Activated naive CD4-positive, alpha-beta T cell treated with anti-CD3 and anti-CD28 coated beads, Interleukin-2, amount 10 ng/mL, durations not matched to agents 7 days and 5 days (primary cell): ENCODE results near the gene COL23A1.
"Not testable (repeated sequence)": the region's sequence is repeated elsewhere in the genome, so short reads cannot be mapped to it uniquely, and the experiment has no call there.

Experiments
- CTCF ChIA-PET: fragments of 350-600 bp; sonication (Branson Sonifier 250); formaldehyde crosslinking; loops from one replicate; lab custom pipeline; 2021; ENCODE audit warnings: antibody characterized with exemption; lab: Charles Lee
- DNase-seq: peaks from one replicate; pipeline ENCODE4 v3.0.0-alpha.2; 2020
- H3K27ac Mint-ChIP-seq: one replicate; pipeline ENCODE4 v1.8.0; 2021; ENCODE audit warnings: mild to moderate bottlenecking, moderate library complexity, mixed read lengths
- H3K27me3 Mint-ChIP-seq: one replicate; pipeline ENCODE4 v1.8.0; 2021; ENCODE audit warnings: mild to moderate bottlenecking, mixed read lengths
- H3K36me3 Mint-ChIP-seq: one replicate; pipeline ENCODE4 v1.8.0; 2021; ENCODE audit warnings: mixed read lengths
- H3K4me1 Mint-ChIP-seq: one replicate; pipeline ENCODE4 v1.8.0; 2021; ENCODE audit warnings: mixed read lengths
- H3K4me3 Mint-ChIP-seq: one replicate; pipeline ENCODE4 v1.8.0; 2021; ENCODE audit warnings: mild to moderate bottlenecking, moderate library complexity, mixed read lengths
- H3K9me3 Mint-ChIP-seq: one replicate; pipeline ENCODE4 v1.8.0; 2021; ENCODE audit warnings: mixed read lengths

Gene COL23A1

DNA sequence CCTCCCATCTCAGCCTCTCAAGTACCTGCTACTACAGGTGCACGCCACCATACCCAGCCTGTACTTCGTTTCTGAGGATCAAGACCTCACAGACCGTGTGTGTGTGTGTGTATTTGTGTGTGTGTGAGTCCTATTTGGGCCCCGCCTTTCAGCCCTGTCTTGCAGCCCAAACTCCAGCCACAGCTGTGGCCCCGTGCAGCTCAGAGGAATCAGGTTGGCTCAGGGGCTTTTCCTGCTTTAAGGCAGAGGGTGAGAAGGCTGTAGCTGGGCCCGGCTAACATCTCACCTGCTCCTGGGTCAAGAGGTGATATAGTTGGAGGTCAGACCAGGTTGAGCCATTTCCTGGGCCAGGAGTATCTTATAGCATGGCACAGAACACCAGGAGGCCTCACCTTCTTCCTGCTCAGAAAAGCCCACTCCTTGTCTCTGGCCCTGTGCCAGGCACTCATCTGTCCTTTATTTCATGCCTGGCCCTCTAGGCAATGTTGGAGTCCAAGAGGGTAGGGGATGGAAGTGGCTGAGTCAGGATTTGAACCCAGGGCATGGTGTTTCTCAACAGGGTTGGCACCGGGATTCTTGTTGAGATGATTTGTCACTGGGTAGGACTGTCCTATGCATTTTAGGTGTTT lies 356.0 kb downstream of the COL23A1 start:
- Mint-ChIP-seq H3K27me3 (no peaks in the 10 kb centered on the region), H3K27ac (peak overlapping the region; percentile 62), H3K36me3 (peaks cover 26% of the 10 kb centered on the region), H3K9me3 (no peaks in the 10 kb centered on the region), H3K4me1 (peaks cover 86% of the 10 kb centered on the region), H3K4me3 (peak overlapping the region; percentile 3)
- CTCF ChIA-PET: interaction anchor here (0.6 to 1.7 kb wide), 12 partner anchors 10 to 337 kb away, joined by 3 to 11 read pairs (median 4); no protein-coding TSS in a partner anchor
- no peak for DNase-seq

DNA sequence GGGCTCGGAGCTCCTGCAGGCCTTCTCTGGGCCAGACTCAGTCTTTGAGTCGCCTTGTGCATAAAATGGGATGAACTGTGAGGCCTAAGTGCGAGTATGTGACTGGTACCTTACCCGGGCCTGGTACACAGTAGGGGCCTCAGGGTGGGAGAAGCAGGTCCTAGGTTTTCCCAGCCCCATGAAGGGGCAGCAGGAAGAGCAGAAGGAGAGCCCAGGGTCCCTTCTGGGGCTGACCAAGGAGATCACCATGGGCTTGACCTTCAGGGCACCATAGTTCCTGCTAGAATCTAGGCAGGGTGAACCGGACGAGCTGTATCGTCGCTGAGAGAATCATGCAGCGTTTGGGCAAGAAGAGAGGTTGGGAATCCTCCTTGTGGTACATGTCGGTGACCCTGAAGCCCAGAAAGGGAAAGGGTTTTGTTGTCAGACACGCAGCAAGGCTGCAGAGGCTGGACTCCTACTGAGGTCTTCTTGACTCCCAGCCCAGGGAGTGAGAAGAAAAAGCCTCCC lies 357.2 kb downstream of the COL23A1 start:
- H3K36me3 Mint-ChIP-seq: peaks cover 36% of the 10 kb centered on the region
- DNase-seq: no peak
- H3K27me3 Mint-ChIP-seq: no peaks in the 10 kb centered on the region
- no peaks in the 10 kb centered on the region for H3K9me3 Mint-ChIP-seq
- peak overlapping the region; percentile 85 for H3K4me3 Mint-ChIP-seq
- CTCF ChIA-PET: no interaction called here
- peak overlapping the region; percentile 87 for H3K27ac Mint-ChIP-seq
- H3K4me1 Mint-ChIP-seq: peaks cover 84% of the 10 kb centered on the region

DNA sequence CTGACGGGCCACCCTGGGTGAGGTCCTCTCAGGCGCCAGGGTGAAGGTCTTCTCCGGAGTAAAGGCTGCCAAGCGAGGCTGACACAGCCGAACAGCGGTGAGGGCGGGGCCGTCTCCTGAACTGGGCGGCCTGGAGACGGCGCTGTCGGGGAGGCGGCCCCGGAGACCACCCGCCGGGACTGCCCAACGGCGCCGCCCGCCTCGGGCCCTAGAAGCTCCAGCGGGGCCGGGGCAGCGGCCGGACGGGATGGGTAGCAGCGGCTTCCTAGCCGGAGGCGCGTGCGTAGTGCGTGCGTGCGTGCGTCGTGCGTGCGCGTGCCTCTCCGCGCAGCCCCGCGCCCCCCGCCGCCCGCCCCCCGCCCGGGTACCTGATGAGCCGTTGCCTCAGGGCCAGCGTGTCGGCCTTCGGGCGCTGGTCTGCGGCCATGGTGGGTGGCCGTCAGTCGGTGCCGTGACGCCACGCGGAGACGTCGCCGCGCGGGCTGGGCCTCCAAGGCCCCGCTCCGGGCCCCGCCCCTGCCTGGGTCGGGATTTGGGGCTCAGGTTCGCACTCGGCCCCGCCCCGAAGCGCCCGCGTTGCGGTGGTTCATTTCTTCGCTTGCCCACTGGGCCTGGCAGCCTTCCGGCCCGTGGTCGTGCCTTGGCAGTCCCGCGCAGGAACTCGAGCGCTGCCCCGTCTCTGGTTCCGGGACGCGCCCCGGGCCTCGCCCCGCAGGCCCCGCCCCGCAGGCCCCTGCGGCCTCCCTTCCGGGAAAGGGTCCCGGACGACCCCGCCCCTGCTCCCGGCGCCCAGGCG lies 357.9 kb downstream of the COL23A1 start, which contains the start of gene PHYKPL:
TSS of gene PHYKPL (minus strand) at position 679 of the 796 bp plus-strand sequence. CDS start at position 427, 252 bp downstream.
- Mint-ChIP-seq H3K27ac (peak within 1 kb of the TSS; percentile 87), H3K4me1 (peaks cover 84% of the 10 kb centered on the region), H3K36me3 (peaks cover 43% of the 10 kb centered on the region), H3K4me3 (peak within 1 kb of the TSS; percentile 85), H3K27me3 (no peaks in the 10 kb centered on the region), H3K9me3 (no peaks in the 10 kb centered on the region)
- peak; percentile 81 for DNase-seq
- CTCF ChIA-PET: no interaction called here

DNA sequence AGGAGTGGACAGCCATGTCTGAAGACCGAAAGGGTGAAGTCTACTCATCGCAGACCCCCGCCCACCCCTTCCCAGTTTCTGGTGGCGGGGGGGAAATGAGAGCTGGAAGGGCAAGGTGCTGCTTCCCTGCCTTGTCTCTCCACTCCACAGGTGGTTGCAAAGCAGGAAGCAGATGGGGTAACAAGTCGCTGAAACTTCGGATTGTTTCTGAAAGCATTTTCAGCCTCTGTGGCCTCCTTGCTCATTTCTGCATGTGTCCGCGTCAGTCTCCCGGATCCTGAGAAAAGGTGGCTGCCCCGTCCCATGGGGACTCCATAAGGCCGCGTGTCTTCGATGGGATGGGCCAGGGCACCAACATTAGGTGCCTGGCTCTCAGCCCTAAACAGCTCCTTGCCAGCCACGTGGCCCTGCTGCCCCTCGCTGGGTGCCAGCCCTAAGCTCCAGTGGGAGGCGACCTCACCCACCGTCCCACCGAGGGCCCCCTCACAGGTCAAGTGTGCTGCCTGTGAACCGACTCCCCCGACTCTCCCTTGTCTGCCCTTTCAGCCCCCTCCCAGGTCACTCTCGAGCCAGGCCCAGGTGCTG lies 358.6 kb downstream of the COL23A1 start:
- Mint-ChIP-seq H3K4me1 (peaks cover 79% of the 10 kb centered on the region), H3K4me3 (peak overlapping the region; percentile 85), H3K27me3 (no peaks in the 10 kb centered on the region), H3K9me3 (no peaks in the 10 kb centered on the region), H3K36me3 (peaks cover 50% of the 10 kb centered on the region), H3K27ac (peak overlapping the region; percentile 83)
- CTCF ChIA-PET: interaction anchor here (1.1 kb wide), 1 partner anchor 18 kb away, joined by 3 read pairs; no protein-coding TSS in a partner anchor
- DNase-seq: no peak

DNA sequence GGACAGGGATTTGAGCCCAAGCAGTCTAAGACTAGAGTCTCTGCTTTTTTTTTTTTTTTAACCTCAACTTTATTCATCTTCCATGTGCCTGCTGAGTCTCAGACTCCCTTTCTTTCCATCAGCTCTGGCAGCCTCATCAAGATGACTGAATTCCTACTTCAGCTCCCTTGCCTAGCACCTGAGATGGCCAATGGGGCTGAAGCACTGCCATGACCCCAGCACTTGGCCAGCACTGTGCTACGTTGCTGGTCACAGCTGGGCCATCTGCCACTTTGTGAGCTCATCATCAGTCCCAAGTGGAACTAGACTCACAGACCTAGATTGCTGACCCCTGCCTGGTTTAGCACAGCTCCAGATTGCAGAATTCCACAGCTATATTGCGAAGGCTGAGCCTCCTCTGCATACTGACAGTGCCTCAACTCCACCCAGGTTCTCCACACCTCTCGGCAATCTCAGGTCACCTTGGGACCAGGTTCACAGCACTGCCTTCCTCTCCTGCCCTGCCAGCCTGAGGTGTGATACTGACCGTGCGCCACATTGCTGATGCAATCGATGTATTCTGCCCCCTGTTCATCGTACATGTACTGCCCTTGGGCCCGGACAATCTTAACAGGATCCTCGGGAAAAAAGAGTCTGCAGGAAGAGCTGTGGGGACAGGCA lies 359.2 kb downstream of the COL23A1 start:
- no peak for DNase-seq
- CTCF ChIA-PET: interaction anchor here (0.6 to 1.1 kb wide), 2 partner anchors 13 to 18 kb away, joined by 3 to 4 read pairs; no protein-coding TSS in a partner anchor
- no peaks in the 10 kb centered on the region for H3K9me3 Mint-ChIP-seq
- H3K4me1 Mint-ChIP-seq: peaks cover 76% of the 10 kb centered on the region
- peak overlapping the region; percentile 83 for H3K27ac Mint-ChIP-seq
- H3K4me3 Mint-ChIP-seq: peak overlapping the region; percentile 85
- no peaks in the 10 kb centered on the region for H3K27me3 Mint-ChIP-seq
- H3K36me3 Mint-ChIP-seq: peaks cover 53% of the 10 kb centered on the region

DNA sequence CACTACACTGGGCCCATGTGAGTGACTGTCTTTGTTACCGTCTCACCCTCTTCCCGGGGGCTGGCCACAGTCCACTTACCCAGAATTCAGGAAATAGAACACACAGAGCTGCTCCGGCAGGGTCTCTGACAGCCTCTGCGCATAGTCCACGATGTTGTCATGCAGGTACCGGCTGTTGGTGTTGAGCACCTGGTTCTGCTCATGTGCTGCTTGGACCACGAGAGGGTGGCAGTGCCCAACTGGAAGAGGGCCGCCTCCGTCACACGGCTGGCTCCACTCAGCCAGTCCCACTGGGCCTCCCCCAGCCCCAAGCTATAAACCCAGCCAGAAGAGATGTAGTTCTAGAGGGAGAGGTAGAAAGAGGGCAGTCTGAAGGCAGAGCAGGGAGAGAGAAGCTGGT lies 360.3 kb downstream of the COL23A1 start:
- DNase-seq: no peak
- H3K27me3 Mint-ChIP-seq: no peaks in the 10 kb centered on the region
- H3K4me3 Mint-ChIP-seq: peak overlapping the region; percentile 85
- H3K9me3 Mint-ChIP-seq: no peaks in the 10 kb centered on the region
- H3K27ac Mint-ChIP-seq: no peak overlapping the region
- H3K4me1 Mint-ChIP-seq: peaks cover 65% of the 10 kb centered on the region
- H3K36me3 Mint-ChIP-seq: peaks cover 61% of the 10 kb centered on the region
- CTCF ChIA-PET: no interaction called here

DNA sequence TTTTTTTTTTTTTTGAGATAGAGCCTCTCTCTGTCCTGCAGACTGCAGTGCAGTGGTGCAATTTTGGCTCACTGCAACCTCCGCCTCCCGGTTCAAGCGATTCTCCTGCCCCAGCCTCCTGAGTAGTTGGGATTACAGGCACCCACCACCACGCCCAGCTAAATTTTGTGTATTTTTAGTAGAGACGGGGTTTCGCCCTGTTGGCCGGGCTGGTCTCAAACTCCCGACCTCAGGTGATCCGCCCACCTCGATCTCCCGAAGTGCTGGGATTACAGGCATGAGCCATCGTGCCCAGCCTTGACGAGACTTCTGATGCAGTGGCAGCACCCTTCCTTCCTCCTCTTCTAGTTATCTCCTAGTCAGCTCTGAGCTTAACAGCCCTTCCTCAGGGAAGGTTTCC lies 361.1 kb downstream of the COL23A1 start:
- H3K27me3 Mint-ChIP-seq, H3K4me3 Mint-ChIP-seq, H3K27ac Mint-ChIP-seq, DNase-seq, H3K9me3 Mint-ChIP-seq, CTCF ChIA-PET: not testable (repeated sequence)
- Mint-ChIP-seq H3K4me1 (peaks cover 58% of the 10 kb centered on the region), H3K36me3 (peaks cover 64% of the 10 kb centered on the region)

DNA sequence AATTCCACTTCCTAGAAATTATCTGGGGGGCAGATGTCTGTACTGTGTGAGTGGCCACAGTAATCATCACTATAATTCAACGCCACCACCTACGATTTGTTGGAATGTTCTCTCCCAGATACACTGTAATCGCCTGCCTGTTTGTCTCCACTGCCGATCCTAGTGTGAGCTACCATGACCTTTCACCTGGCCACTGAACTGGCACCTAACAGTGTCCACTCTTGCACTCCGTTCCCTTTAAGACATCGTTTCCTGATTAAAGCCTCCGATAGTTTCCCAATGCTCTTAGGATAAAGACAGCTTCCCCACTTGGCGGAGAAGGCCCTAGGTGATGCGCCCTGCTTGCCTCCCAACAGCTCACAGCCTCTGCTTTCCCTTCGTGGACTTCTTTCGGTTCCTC lies 361.6 kb downstream of the COL23A1 start:
- H3K27ac Mint-ChIP-seq: no peak overlapping the region
- DNase-seq: no peak
- no peak overlapping the region for H3K4me3 Mint-ChIP-seq
- peaks cover 57% of the 10 kb centered on the region for H3K4me1 Mint-ChIP-seq
- CTCF ChIA-PET: no interaction called here
- no peaks in the 10 kb centered on the region for H3K27me3 Mint-ChIP-seq
- peaks cover 68% of the 10 kb centered on the region for H3K36me3 Mint-ChIP-seq
- no peaks in the 10 kb centered on the region for H3K9me3 Mint-ChIP-seq

DNA sequence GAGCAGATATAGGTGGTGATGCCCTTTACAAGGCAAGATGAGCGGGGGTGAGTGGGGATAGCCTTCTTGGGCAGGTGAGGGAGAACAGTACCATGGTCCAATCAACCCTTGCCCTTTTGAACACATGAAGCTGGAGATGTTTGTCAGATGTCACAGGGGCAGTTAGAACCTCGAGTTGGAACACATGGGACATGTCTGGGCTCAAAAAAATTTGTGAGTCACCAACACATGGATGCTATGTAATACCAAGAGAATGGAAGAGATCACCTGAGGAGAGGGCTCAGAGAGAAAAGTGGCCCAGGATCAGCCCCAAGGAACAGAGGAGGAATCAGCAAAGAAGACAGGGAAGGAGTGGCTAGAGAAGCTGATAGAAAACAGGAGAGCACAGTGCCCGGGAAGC lies 362.3 kb downstream of the COL23A1 start:
- H3K9me3 Mint-ChIP-seq: no peaks in the 10 kb centered on the region
- CTCF ChIA-PET: no interaction called here
- H3K4me1 Mint-ChIP-seq: peaks cover 56% of the 10 kb centered on the region
- no peak for DNase-seq
- no peak overlapping the region for H3K27ac Mint-ChIP-seq
- peaks cover 75% of the 10 kb centered on the region for H3K36me3 Mint-ChIP-seq
- no peak overlapping the region for H3K4me3 Mint-ChIP-seq
- H3K27me3 Mint-ChIP-seq: no peaks in the 10 kb centered on the region

DNA sequence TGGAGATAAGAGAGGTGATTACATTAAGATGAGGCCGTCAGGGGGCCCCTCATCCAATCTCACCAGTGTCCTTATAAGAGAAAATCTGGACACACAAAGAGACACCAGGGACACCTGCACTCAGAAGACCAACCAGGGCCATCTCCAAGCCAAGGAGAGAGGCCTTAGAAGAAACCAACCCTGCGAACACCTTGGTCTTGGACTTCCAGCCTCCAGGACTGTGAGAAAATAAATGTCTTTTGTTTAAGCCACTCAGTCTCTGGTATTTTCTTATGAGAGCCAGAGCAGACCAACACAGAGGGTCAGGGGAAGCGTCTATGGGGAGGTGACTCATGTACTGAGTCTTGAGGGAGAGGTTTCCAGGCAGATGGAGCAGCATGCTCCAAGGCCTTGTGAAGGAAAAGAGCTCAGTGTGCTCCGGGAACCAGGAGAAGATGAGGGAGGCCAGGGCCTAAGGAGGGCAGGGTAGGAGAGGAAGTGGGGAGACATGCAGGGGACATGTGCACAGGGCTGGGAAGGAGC lies 363.0 kb downstream of the COL23A1 start:
- CTCF ChIA-PET: no interaction called here
- DNase-seq: no peak
- H3K9me3 Mint-ChIP-seq: no peaks in the 10 kb centered on the region
- H3K4me1 Mint-ChIP-seq: peaks cover 55% of the 10 kb centered on the region
- H3K27me3 Mint-ChIP-seq: no peaks in the 10 kb centered on the region
- H3K36me3 Mint-ChIP-seq: peaks cover 75% of the 10 kb centered on the region
- H3K27ac Mint-ChIP-seq: no peak overlapping the region
- H3K4me3 Mint-ChIP-seq: no peak overlapping the region

DNA sequence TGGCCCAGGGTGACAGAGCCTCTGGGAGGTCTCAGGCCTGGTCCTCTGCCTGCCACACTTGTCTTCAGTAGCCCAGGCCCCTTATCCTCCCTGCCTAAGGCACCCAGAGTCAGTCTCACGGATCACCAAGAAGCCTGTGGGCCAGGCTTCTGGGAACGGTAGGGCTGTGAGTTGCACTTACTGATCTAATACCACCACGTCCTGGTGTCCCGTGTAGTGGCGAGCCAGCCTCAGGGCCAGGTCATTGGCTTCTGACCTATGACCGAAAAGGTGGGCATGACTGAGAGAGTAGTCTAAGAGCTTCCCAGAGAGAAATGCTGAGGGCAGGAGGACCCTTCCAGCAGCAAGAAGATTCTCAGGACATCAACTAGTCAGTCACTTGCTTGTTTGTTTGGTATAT lies 365.0 kb downstream of the COL23A1 start:
- no peak overlapping the region for H3K27ac Mint-ChIP-seq
- no peak overlapping the region for H3K4me3 Mint-ChIP-seq
- no peaks in the 10 kb centered on the region for H3K9me3 Mint-ChIP-seq
- peaks cover 71% of the 10 kb centered on the region for H3K36me3 Mint-ChIP-seq
- H3K4me1 Mint-ChIP-seq: peaks cover 50% of the 10 kb centered on the region
- DNase-seq: no peak
- CTCF ChIA-PET: interaction anchor here (1.1 kb wide), 1 partner anchor 10 kb away, joined by 3 read pairs; no protein-coding TSS in a partner anchor
- no peaks in the 10 kb centered on the region for H3K27me3 Mint-ChIP-seq

DNA sequence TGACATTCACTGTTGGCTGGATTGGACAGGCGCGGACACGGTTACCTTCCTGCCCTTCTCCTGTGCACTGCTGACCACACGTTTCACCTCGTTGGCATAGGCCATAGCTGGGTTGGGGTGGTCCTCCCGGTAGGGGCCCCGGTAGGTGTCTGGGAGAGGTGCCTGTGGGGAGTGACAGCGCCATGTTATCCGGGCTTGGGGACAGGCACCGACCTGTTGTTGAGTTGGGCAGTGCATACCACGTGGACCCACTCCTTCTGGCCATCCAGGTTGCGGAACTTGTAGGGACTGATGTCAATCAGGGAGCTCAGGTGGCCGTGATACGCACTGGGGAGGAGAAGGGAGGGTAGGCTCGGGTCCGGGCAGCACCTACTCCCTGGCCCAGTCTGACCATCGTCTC lies 365.8 kb downstream of the COL23A1 start:
- no peaks in the 10 kb centered on the region for H3K9me3 Mint-ChIP-seq
- H3K4me1 Mint-ChIP-seq: peaks cover 42% of the 10 kb centered on the region
- peaks cover 67% of the 10 kb centered on the region for H3K36me3 Mint-ChIP-seq
- H3K4me3 Mint-ChIP-seq: no peak overlapping the region
- DNase-seq: no peak
- H3K27ac Mint-ChIP-seq: no peak overlapping the region
- CTCF ChIA-PET: interaction anchor here (1.1 kb wide), 1 partner anchor 10 kb away, joined by 3 read pairs; no protein-coding TSS in a partner anchor
- H3K27me3 Mint-ChIP-seq: no peaks in the 10 kb centered on the region

DNA sequence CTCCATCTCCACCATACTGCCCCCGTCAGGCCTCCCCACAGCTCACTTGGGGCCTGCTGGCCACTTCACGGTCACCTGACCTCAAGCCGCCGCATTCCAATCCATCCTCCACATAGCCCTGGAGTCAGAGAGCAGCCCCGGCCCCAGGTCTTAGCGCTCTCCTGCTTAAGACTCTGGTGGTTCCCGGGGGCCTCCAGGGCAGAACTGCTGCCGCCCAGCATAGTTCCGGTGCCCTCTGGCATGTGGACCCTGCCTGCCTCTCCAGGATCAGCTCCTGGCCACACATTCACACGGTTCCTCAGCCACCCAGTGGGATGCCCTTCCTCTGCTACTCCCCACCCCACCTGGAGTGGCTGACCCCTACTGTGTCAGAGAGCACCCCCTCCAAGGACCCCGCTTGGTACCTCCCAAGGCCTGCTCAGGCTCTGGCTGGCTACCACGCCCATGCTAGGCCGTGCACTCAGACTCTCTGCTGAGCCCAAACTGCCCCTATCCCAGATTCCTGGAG lies 366.3 kb downstream of the COL23A1 start:
- Mint-ChIP-seq H3K36me3 (peaks cover 65% of the 10 kb centered on the region), H3K27ac (no peak overlapping the region), H3K9me3 (no peaks in the 10 kb centered on the region), H3K4me1 (peaks cover 38% of the 10 kb centered on the region), H3K4me3 (no peak overlapping the region), H3K27me3 (no peaks in the 10 kb centered on the region)
- no peak for DNase-seq
- CTCF ChIA-PET: interaction anchor here (1.1 kb wide), 1 partner anchor 11 kb away, joined by 3 read pairs; no protein-coding TSS in a partner anchor
